Neural cell (in vitro differentiated cells): Measurements from ENCODE around the gene STK32B. TPM values are rescaled to one million over a fixed set of nuclear protein-coding genes. Genes with fewer than 3 reads are reported as not detected.

Source experiments
- H2AFZ ChIP-seq: fragments of 200-600, 300-800 bp; sonication (generic), shearing (Covaris generic); 2 replicates; pipeline ENCODE4 v1.6.0; 2014; ENCODE audit warnings: low read depth, mild to moderate bottlenecking, antibody characterized with exemption, low read length, moderate library complexity
- H3F3A ChIP-seq: fragments of 200-600 bp; shearing (Covaris generic); 2 replicates; pipeline ENCODE4 v1.6.1; 2016; ENCODE audit warnings: mild to moderate bottlenecking, moderate library complexity, mixed read lengths, antibody characterized with exemption, low read length; ENCODE audit not compliant: insufficient read depth, poor library complexity, severe bottlenecking
- H3K27ac ChIP-seq: fragments of 200-600, 300-800 bp; sonication (generic), shearing (Covaris generic); 2 replicates; pipeline ENCODE4 v1.5.1; 2014; ENCODE audit warnings: mild to moderate bottlenecking, low read length, moderate library complexity
- H3K27me3 ChIP-seq: fragments of 300-800, 200-600 bp; sonication (generic), shearing (Covaris generic); 2 replicates; pipeline ENCODE4 v1.6.0; 2014; ENCODE audit warnings: mild to moderate bottlenecking, low read depth, low read length, moderate library complexity; ENCODE audit not compliant: insufficient read depth
- H3K36me3 ChIP-seq: fragments of 300-800, 200-600 bp; sonication (generic), shearing (Covaris generic); 2 replicates; pipeline ENCODE4 v1.5.1; 2014; ENCODE audit warnings: mild to moderate bottlenecking, antibody characterized with exemption, low read length, moderate library complexity; ENCODE audit not compliant: insufficient read depth
- H3K4me2 ChIP-seq: fragments of 300-800, 200-600 bp; sonication (generic), shearing (Covaris generic); 2 replicates; pipeline ENCODE4 v1.6.0; 2014; ENCODE audit warnings: mild to moderate bottlenecking, low read length
- H3K4me3 ChIP-seq: fragments of 300-800, 200-600 bp; sonication (generic), shearing (Covaris generic); 2 replicates; pipeline ENCODE4 v1.5.1; 2014; ENCODE audit warnings: mild to moderate bottlenecking, low read length, moderate library complexity
- H3K79me2 ChIP-seq: fragments of 200-600 bp; shearing (Covaris generic); replicated peaks from 2 replicates; pipeline ENCODE4 v1.6.0; 2014; ENCODE audit warnings: mild to moderate bottlenecking, low read length, moderate library complexity; ENCODE audit not compliant: insufficient read depth
- H3K9ac ChIP-seq: fragments of 300-800, 200-600 bp; sonication (generic), shearing (Covaris generic); 2 replicates; pipeline ENCODE4 v1.6.1; 2016; ENCODE audit warnings: mild to moderate bottlenecking, low read length, mixed read lengths
- H3K9me2 ChIP-seq: fragments of 200-600 bp; shearing (Covaris generic); 2 replicates; pipeline ENCODE4 v1.6.1; 2016; ENCODE audit warnings: mild to moderate bottlenecking, low read length, mixed read lengths; ENCODE audit not compliant: insufficient read depth
- H3K9me3 ChIP-seq: fragments of 200-600, 300-800 bp; sonication (generic), shearing (Covaris generic); 2 replicates; pipeline ENCODE4 v1.6.1; 2016; ENCODE audit warnings: mild to moderate bottlenecking, mixed run types, low read length, moderate library complexity, mixed read lengths
- H4K20me1 ChIP-seq: fragments of 200-600 bp; shearing (Covaris generic); 2 replicates; pipeline ENCODE4 v1.6.1; 2016; ENCODE audit warnings: mild to moderate bottlenecking, mixed run types; ENCODE audit not compliant: insufficient read depth
- EP300 ChIP-seq: fragments of 450-650 bp; conservative IDR thresholded peaks from 2 replicates; pipeline ENCODE4 v1.6.1; 2014; ENCODE audit warnings: antibody characterized with exemption, mild to moderate bottlenecking, moderate library complexity; ENCODE audit not compliant: poor library complexity, severe bottlenecking
- EZH2 ChIP-seq: fragments of 200-600, 300-800 bp; shearing (Covaris generic), sonication (generic); IDR thresholded peaks from 2 replicates; pipeline ENCODE4 v1.6.1; 2014; ENCODE audit warnings: antibody characterized with exemption, low read length, borderline replicate concordance, mild to moderate bottlenecking; ENCODE audit not compliant: insufficient read depth, poor library complexity, severe bottlenecking
- MXI1 ChIP-seq: fragments of 450-650 bp; conservative IDR thresholded peaks from 2 replicates; pipeline ENCODE4 v1.6.1; 2014; ENCODE audit warnings: antibody characterized with exemption, mild to moderate bottlenecking; ENCODE audit not compliant: poor library complexity, severe bottlenecking
- POLR2AphosphoS5 ChIP-seq: IDR thresholded peaks from 2 replicates; pipeline ENCODE4 v1.6.1; 2012
- RAD21 ChIP-seq: fragments of 450-650 bp; conservative IDR thresholded peaks from 2 replicates; pipeline ENCODE4 v1.6.1; 2014; ENCODE audit warnings: antibody characterized with exemption, mild to moderate bottlenecking, moderate library complexity
- REST ChIP-seq: IDR thresholded peaks from 2 replicates; pipeline ENCODE4 v1.6.1; 2012; ENCODE audit warnings: borderline replicate concordance
- SMC3 ChIP-seq: fragments of 450-650 bp; conservative IDR thresholded peaks from 2 replicates; pipeline ENCODE4 v1.6.1; 2014; ENCODE audit warnings: antibody characterized with exemption, mild to moderate bottlenecking, moderate library complexity; ENCODE audit not compliant: poor library complexity
- TAF1 ChIP-seq: IDR thresholded peaks from 2 replicates; pipeline ENCODE4 v1.6.1; 2012; ENCODE audit warnings: low read depth
- polyA plus RNA-seq: library from polyadenylated mRNA; depleted of rRNA; stranded (reverse); fragments of >200 nt; gene quantifications from 2 replicates; pipeline ENCODE4 v1.2.3, GENCODE V29; 2014
- TF ChIP-seq, protein P1 (sequence below): fragments of 450-650 bp; IDR thresholded peaks from 2 replicates; pipeline ENCODE4 v1.5.1; 2014; ENCODE audit warnings: antibody characterized with exemption, mild to moderate bottlenecking, moderate library complexity; ENCODE audit not compliant: poor library complexity, severe bottlenecking

The STK32B gene
- polyA plus RNA-seq, 1 donor from 2014 or later, result 42.8 TPM

- H3K36me3 ChIP-seq, result peaks cover 3% of the 10 kb centered on the region
- H2AFZ ChIP-seq, result no peak overlapping the region
- no peak overlapping the region for H3K4me2 ChIP-seq
- H3K9ac ChIP-seq, result no peak overlapping the region
- no peaks in the 10 kb centered on the region for H3K9me3 ChIP-seq
- no peak overlapping the region for H3K4me3 ChIP-seq
- no peak overlapping the region for H3K27ac ChIP-seq
- H4K20me1 ChIP-seq, result no peaks in the 10 kb centered on the region
- H3F3A ChIP-seq, result no peaks in the 10 kb centered on the region
- TF ChIP-seq EP300 (no peak), EZH2 (no peak), REST (no peak), POLR2AphosphoS5 (no peak)
- TF ChIP-seq, protein P1, sequence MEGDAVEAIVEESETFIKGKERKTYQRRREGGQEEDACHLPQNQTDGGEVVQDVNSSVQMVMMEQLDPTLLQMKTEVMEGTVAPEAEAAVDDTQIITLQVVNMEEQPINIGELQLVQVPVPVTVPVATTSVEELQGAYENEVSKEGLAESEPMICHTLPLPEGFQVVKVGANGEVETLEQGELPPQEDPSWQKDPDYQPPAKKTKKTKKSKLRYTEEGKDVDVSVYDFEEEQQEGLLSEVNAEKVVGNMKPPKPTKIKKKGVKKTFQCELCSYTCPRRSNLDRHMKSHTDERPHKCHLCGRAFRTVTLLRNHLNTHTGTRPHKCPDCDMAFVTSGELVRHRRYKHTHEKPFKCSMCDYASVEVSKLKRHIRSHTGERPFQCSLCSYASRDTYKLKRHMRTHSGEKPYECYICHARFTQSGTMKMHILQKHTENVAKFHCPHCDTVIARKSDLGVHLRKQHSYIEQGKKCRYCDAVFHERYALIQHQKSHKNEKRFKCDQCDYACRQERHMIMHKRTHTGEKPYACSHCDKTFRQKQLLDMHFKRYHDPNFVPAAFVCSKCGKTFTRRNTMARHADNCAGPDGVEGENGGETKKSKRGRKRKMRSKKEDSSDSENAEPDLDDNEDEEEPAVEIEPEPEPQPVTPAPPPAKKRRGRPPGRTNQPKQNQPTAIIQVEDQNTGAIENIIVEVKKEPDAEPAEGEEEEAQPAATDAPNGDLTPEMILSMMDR, result no peak
- H3K79me2 ChIP-seq, result no peaks in the 10 kb centered on the region
- H3K27me3 ChIP-seq, result no peaks in the 10 kb centered on the region
- H3K9me2 ChIP-seq, result no peaks in the 10 kb centered on the region
These were observed 361.0 kb downstream of the STK32B start for GRCh38 chr4:5412296-5412695.

DNA sequence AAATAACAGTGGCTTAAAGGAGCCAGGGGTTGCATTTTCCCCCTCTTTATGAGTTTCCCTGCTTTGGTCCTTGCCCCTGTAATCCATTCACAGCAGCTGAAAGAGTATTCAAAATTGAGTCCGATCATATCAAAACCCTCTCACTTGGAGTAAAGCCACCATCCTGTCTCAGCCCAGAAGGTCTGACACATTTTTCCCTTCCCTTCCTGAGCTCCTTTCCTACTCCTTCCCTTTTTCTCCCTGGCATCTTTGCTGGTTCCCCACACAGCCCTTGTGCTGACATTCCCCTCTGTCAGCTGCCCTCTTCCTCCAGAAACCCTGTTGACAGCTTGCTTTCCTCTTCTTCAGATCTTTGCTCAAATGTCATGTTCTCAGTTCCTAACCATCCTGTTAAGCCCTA lies 361.5 kb downstream of the STK32B start:
- no peaks in the 10 kb centered on the region for H3K79me2 ChIP-seq
- H2AFZ ChIP-seq, result no peak overlapping the region
- peaks cover 3% of the 10 kb centered on the region for H3K36me3 ChIP-seq
- H3K4me3 ChIP-seq, result no peak overlapping the region
- TF ChIP-seq TAF1 (no peak), EZH2 (no peak), RAD21 (no peak), REST (no peak), SMC3 (no peak), MXI1 (no peak), EP300 (no peak), POLR2AphosphoS5 (no peak)
- TF ChIP-seq, protein P1, result no peak
- H3K9ac ChIP-seq, result no peak overlapping the region
- no peaks in the 10 kb centered on the region for H3K27me3 ChIP-seq
- H3K27ac ChIP-seq, result no peak overlapping the region
- no peaks in the 10 kb centered on the region for H3F3A ChIP-seq
- H3K9me2 ChIP-seq, result no peaks in the 10 kb centered on the region
- H3K4me2 ChIP-seq, result no peak overlapping the region
- H3K9me3 ChIP-seq, result no peaks in the 10 kb centered on the region
- no peaks in the 10 kb centered on the region for H4K20me1 ChIP-seq
